Astrocyte of the cerebellum (primary cell): ENCODE results near the gene IL1F10.
"Not testable (repeated sequence)": the region's sequence is repeated elsewhere in the genome, so short reads cannot be mapped to it uniquely, and the experiment has no call there.

Experiments used
- DNase-seq: peaks from one replicate; pipeline ENCODE4 v3.0.0-alpha.2; 2011; ENCODE audit warnings: low read depth
- H3K4me3 ChIP-seq: 2 replicates; pipeline ENCODE4 v1.5.1; 2011; ENCODE audit warnings: mild to moderate bottlenecking, low read depth, low read length, moderate library complexity
- in situ Hi-C: cut with HindIII; loops from 2 replicates; pipeline ENCODE4 v1.10.0; 2017; ENCODE audit warnings: low sequenced_read_pairs
- TF ChIP-seq, protein P1 (sequence below): IDR thresholded peaks from 2 replicates; pipeline ENCODE4 v1.5.1; 2012; ENCODE audit warnings: low read length, low read depth, moderate library complexity, mild to moderate bottlenecking; ENCODE audit errors: missing control alignments

Gene IL1F10

GRCh38 chr2:113092864-113093612 is 25.3 kb downstream of the IL1F10 start:
- no peak overlapping the region for H3K4me3 ChIP-seq
- TF ChIP-seq, protein P1, sequence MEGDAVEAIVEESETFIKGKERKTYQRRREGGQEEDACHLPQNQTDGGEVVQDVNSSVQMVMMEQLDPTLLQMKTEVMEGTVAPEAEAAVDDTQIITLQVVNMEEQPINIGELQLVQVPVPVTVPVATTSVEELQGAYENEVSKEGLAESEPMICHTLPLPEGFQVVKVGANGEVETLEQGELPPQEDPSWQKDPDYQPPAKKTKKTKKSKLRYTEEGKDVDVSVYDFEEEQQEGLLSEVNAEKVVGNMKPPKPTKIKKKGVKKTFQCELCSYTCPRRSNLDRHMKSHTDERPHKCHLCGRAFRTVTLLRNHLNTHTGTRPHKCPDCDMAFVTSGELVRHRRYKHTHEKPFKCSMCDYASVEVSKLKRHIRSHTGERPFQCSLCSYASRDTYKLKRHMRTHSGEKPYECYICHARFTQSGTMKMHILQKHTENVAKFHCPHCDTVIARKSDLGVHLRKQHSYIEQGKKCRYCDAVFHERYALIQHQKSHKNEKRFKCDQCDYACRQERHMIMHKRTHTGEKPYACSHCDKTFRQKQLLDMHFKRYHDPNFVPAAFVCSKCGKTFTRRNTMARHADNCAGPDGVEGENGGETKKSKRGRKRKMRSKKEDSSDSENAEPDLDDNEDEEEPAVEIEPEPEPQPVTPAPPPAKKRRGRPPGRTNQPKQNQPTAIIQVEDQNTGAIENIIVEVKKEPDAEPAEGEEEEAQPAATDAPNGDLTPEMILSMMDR: no peak
- in situ Hi-C loops: no loop called here
- DNase-seq: no peak

- DNase-seq: no peak
- no peak overlapping the region for H3K4me3 ChIP-seq
- in situ Hi-C loops: no loop called here
- TF ChIP-seq, protein P1: no peak
These were observed 25.8 kb downstream of the IL1F10 start for GRCh38 chr2:113093613-113093977.

GRCh38 chr2:113096306-113096705 is 28.5 kb downstream of the IL1F10 start:
- in situ Hi-C loops, DNase-seq, H3K4me3 ChIP-seq: not testable (repeated sequence)

DNA sequence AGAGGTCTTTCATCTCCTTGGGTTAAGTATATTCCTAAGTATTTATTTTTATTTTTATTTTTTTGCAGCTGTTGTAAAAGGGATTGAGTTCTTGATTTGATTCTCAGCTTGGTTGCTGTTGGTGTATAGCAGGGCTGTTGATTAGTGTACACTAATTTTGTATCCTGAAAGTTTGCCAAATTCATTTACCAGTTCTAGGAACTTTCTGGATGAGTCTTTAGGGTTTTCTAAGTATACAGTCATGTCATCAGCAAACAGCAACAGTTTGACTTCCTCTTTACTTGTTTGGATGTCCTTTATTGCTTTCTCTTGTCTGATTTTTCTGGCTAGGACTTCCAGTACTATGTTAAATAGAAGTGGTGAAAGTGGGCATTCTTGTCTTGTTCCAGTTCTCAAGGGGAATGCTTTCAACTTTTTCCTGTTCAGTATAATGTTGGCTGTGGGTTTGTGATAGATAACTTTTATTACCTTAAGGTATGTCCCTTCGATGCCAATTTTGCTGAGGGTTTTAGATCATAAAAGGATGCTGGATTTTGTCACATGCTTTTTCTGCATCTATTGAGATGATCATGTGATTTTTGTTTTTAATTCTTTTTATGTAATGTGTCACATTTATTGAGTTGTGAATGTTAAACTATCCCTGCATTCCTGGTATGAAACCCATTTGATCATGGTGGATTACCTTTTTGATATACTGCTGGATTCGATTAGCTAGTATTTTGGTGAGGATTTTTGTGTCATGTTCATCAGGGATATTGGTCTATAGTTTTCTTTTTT is 29.3 kb downstream of the IL1F10 start:
- H3K4me3 ChIP-seq, in situ Hi-C loops, DNase-seq: not testable (repeated sequence)

DNA sequence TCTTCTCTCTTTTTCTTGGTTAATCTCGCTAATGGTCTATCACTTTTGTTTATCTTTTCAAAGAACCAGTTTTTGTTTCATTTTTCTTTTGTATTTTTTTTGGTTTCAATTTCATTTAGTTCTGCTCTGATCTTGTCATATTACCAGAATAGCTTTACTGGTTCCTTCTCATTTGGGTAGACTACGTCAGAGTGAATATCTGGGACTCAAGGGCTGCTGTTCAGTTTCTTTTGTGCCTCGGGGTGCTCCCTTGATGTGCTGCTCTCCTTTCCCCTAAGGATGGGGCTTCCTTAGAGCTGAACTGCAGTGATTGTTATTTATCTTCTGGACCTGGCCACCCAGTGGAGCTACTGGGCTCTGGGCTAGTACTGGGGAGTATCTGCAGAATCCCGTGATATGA is 30.3 kb downstream of the IL1F10 start:
- TF ChIP-seq, protein P1: no peak
- no peak overlapping the region for H3K4me3 ChIP-seq
- no peak for DNase-seq
- in situ Hi-C loops: no loop called here

- no peak for DNase-seq
- in situ Hi-C loops: no loop called here
- TF ChIP-seq, protein P1: no peak
- no peak overlapping the region for H3K4me3 ChIP-seq
These were observed 30.8 kb downstream of the IL1F10 start for GRCh38 chr2:113098532-113098931.

- DNase-seq: no peak
- TF ChIP-seq, protein P1: no peak
- in situ Hi-C loops: no loop called here
- H3K4me3 ChIP-seq: no peak overlapping the region
These were observed 34.4 kb downstream of the IL1F10 start for GRCh38 chr2:113102133-113102532.
